Measurements from ENCODE around the gene ABLIM2. TPM values are rescaled to one million over a fixed set of nuclear protein-coding genes. Genes with fewer than 3 reads are reported as not detected.

Gene ABLIM2
- total RNA-seq, 1 donor from 2014 or later = 7.5 TPM

- no peak overlapping the region for H3K27ac Mint-ChIP-seq (ENCODE audit: unreplicated experiment)
- no peak for DNase-seq
- H3K4me1 Mint-ChIP-seq (ENCODE audit: low read depth, unreplicated experiment) = peaks cover 8% of the 10 kb centered on the region
- H3K36me3 Mint-ChIP-seq (ENCODE audit: unreplicated experiment) = peaks cover 4% of the 10 kb centered on the region
- H3K4me3 Mint-ChIP-seq (ENCODE audit: unreplicated experiment) = no peak overlapping the region
- peaks cover 5% of the 10 kb centered on the region for H3K9me3 Mint-ChIP-seq (ENCODE audit: unreplicated experiment)
- no peak for TF ChIP-seq CTCF (IDR thresholded peaks at IDR 0.05; ENCODE audit: partially characterized antibody, unreplicated experiment)
- H3K27me3 Mint-ChIP-seq (ENCODE audit: unreplicated experiment) = no peaks in the 10 kb centered on the region
These were observed 86.8 kb downstream of the ABLIM2 start for GRCh38 chr4:8071766-8072165.

GRCh38 chr4:8070736-8071718 lies 87.6 kb downstream of the ABLIM2 start:
- Mint-ChIP-seq H3K4me3 (ENCODE audit: unreplicated experiment) (no peak overlapping the region), H3K36me3 (ENCODE audit: unreplicated experiment) (peaks cover 9% of the 10 kb centered on the region), H3K4me1 (ENCODE audit: low read depth, unreplicated experiment) (peaks cover 8% of the 10 kb centered on the region), H3K27me3 (ENCODE audit: unreplicated experiment) (no peaks in the 10 kb centered on the region), H3K9me3 (ENCODE audit: unreplicated experiment) (peaks cover 6% of the 10 kb centered on the region), H3K27ac (ENCODE audit: unreplicated experiment) (no peak overlapping the region)
- TF ChIP-seq CTCF (IDR thresholded peaks at IDR 0.05; ENCODE audit: partially characterized antibody, unreplicated experiment) = no peak
- DNase-seq = no peak

- DNase-seq = no peak
- Mint-ChIP-seq H3K4me1 (ENCODE audit: low read depth, unreplicated experiment) (peaks cover 8% of the 10 kb centered on the region), H3K36me3 (ENCODE audit: unreplicated experiment) (peaks cover 22% of the 10 kb centered on the region), H3K9me3 (ENCODE audit: unreplicated experiment) (peaks cover 15% of the 10 kb centered on the region), H3K27ac (ENCODE audit: unreplicated experiment) (no peak overlapping the region), H3K27me3 (ENCODE audit: unreplicated experiment) (peaks cover 3% of the 10 kb centered on the region), H3K4me3 (ENCODE audit: unreplicated experiment) (no peak overlapping the region)
- TF ChIP-seq CTCF (IDR thresholded peaks at IDR 0.05; ENCODE audit: partially characterized antibody, unreplicated experiment) = no peak
These were observed 89.4 kb downstream of the ABLIM2 start for GRCh38 chr4:8069102-8069752.

- TF ChIP-seq CTCF (IDR thresholded peaks at IDR 0.05; ENCODE audit: partially characterized antibody, unreplicated experiment) = no peak
- peaks cover 21% of the 10 kb centered on the region for H3K9me3 Mint-ChIP-seq (ENCODE audit: unreplicated experiment)
- H3K4me3 Mint-ChIP-seq (ENCODE audit: unreplicated experiment) = no peak overlapping the region
- peaks cover 32% of the 10 kb centered on the region for H3K36me3 Mint-ChIP-seq (ENCODE audit: unreplicated experiment)
- no peak for DNase-seq
- peaks cover 3% of the 10 kb centered on the region for H3K27me3 Mint-ChIP-seq (ENCODE audit: unreplicated experiment)
- H3K27ac Mint-ChIP-seq (ENCODE audit: unreplicated experiment) = no peak overlapping the region
- peaks cover 8% of the 10 kb centered on the region for H3K4me1 Mint-ChIP-seq (ENCODE audit: low read depth, unreplicated experiment)
These were observed 90.4 kb downstream of the ABLIM2 start for GRCh38 chr4:8067945-8068896.
